Vagina (tissue), 2 donors: ENCODE measurements around the gene RSPH3.

Source experiments
- CTCF ChIP-seq, 3 experiments: fragments of 450-650 bp in 2 of 3; fragments of 200-600 bp in 1 of 3; sonication (generic) in 1 of 3; IDR thresholded peaks; one replicate each; pipeline ENCODE4 v1.5.1; 2017 to 2019; ENCODE audit warnings: antibody characterized with exemption in 3 of 3, mild to moderate bottlenecking in 2 of 3, moderate library complexity in 2 of 3
- POLR2A ChIP-seq, 2 donors: fragments of 450-650 bp; IDR thresholded peaks; one replicate each; pipeline ENCODE4 v1.6.1; 2017; ENCODE audit warnings: antibody characterized with exemption in 2 of 2, mild to moderate bottlenecking in 2 of 2, moderate library complexity in 2 of 2
- POLR2AphosphoS5 ChIP-seq, 2 donors: sonication (generic); formaldehyde crosslinking; IDR thresholded peaks; one replicate each; pipeline ENCODE4 v1.9.0; 2017; ENCODE audit warnings: antibody characterized with exemption in 2 of 2, mild to moderate bottlenecking in 2 of 2, low read depth in 1 of 2; ENCODE audit not compliant: insufficient read depth in 1 of 2

- no peak for TF ChIP-seq CTCF (IDR thresholded peaks at IDR 0.05)
- no peak for TF ChIP-seq POLR2A (IDR thresholded peaks at IDR 0.05)
- TF ChIP-seq POLR2AphosphoS5 (IDR thresholded peaks at IDR 0.05; ENCODE audit: insufficient read depth in 1 of 2, low read depth in 1 of 2): no peak
Observed at GRCh38 chr6:158924499-158925455, 75.2 kb downstream of the RSPH3 start.
